PFSK-1 (cell line): ENCODE data around the gene RTP5.

Source experiments
- FOXP2 ChIP-seq: optimal IDR thresholded peaks from 2 replicates; pipeline ENCODE3; 2011; ENCODE audit warnings: borderline replicate concordance, control low read depth, inconsistent platforms; ENCODE audit not compliant: insufficient read depth; ENCODE audit errors: extremely low read length, extremely low read depth
- POLR2AphosphoS5 ChIP-seq: IDR thresholded peaks from 2 replicates; pipeline ENCODE4 v1.6.1; 2012; ENCODE audit warnings: low read depth, mild to moderate bottlenecking, control low read depth, low read length, moderate library complexity
- SIN3A ChIP-seq: IDR thresholded peaks from 2 replicates; pipeline ENCODE4 v1.6.1; 2012; ENCODE audit warnings: mild to moderate bottlenecking, low read length, moderate library complexity, borderline replicate concordance; ENCODE audit not compliant: insufficient read depth
- TAF1 ChIP-seq: IDR thresholded peaks from 2 replicates; pipeline ENCODE4 v1.6.1; 2012; ENCODE audit warnings: low read length, control low read depth, borderline replicate concordance; ENCODE audit not compliant: insufficient read depth
- TF ChIP-seq, protein P1 (sequence below), 2 experiments: IDR thresholded peaks; 2 replicates each; pipeline versions ENCODE4 v1.6.1 to v1.8.0; 2011 to 2012; ENCODE audit warnings: low read depth in 2 of 2, low read length in 2 of 2, control low read depth in 1 of 2, inconsistent platforms in 1 of 2, mild to moderate bottlenecking in 1 of 2, moderate library complexity in 1 of 2; ENCODE audit not compliant: insufficient read depth in 1 of 2

RTP5 gene

DNA sequence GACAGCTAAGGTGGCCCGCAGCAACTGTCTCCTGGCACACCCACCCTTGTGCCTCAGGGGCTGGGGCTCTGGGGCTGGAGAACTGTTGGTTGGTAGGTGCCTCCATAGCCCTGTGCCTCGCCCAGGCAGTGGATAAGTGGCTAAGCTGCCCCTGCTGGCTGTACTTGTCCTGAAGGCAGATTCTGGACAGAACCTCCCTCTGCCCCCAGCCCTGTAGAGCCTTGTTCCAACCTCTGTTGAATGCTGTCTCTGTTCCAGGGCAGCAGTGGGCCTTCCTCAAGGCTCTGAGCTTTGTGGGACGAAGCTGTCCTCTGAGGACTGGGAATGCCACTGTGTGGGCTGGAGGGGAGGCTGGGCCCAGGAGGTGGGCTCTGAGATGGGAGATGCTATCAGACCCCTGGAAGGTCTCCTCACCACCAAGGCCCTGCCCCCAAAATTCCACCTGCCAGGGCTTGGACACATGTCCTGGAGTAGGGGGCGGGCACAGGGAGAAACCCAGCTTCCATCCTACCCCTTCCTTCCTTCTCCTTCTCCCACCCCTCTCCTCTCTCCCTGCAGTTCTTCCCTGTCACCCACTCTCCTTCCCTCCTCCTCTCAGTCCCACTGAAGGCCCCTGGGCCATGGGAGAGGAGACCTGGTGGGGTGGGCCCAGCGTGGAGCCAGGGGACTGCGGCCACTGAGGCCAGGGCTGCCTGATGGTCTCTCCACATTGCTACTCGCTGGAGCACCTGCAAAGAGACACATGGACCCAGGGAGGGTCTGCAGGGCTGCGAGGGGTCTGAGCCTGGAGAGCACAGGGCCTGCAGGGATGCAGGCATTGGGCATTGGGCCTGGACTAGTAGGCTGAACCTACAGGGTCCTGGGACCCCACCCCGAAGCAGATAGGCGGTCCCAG is 9.1 kb upstream of the RTP5 start:
- TF ChIP-seq SIN3A (no peak), POLR2AphosphoS5 (no peak), TAF1 (no peak), FOXP2 (no peak)
- TF ChIP-seq, protein P1, sequence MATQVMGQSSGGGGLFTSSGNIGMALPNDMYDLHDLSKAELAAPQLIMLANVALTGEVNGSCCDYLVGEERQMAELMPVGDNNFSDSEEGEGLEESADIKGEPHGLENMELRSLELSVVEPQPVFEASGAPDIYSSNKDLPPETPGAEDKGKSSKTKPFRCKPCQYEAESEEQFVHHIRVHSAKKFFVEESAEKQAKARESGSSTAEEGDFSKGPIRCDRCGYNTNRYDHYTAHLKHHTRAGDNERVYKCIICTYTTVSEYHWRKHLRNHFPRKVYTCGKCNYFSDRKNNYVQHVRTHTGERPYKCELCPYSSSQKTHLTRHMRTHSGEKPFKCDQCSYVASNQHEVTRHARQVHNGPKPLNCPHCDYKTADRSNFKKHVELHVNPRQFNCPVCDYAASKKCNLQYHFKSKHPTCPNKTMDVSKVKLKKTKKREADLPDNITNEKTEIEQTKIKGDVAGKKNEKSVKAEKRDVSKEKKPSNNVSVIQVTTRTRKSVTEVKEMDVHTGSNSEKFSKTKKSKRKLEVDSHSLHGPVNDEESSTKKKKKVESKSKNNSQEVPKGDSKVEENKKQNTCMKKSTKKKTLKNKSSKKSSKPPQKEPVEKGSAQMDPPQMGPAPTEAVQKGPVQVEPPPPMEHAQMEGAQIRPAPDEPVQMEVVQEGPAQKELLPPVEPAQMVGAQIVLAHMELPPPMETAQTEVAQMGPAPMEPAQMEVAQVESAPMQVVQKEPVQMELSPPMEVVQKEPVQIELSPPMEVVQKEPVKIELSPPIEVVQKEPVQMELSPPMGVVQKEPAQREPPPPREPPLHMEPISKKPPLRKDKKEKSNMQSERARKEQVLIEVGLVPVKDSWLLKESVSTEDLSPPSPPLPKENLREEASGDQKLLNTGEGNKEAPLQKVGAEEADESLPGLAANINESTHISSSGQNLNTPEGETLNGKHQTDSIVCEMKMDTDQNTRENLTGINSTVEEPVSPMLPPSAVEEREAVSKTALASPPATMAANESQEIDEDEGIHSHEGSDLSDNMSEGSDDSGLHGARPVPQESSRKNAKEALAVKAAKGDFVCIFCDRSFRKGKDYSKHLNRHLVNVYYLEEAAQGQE (IDR thresholded peaks at IDR 0.05; ENCODE audit: insufficient read depth in 1 of 2, low read depth in 2 of 2, low read length in 2 of 2): no peak

DNA sequence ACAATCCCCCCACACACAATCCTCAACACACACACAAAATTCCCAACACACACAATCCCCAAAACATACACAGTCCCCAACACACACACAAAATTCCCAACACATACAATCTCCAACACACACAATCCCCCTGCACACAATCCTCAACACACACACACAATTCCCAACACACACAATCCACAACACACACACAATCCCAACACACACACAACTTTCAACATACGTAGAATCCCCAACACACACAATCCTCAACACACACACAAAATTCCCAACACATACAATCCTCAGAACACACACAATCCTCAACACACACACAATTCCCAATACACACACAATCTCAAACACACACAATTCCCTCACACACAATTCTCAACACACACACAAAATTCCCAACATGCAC is 8.3 kb upstream of the RTP5 start:
- TF ChIP-seq FOXP2 (no peak), SIN3A (no peak), TAF1 (no peak), POLR2AphosphoS5 (no peak)
- TF ChIP-seq, protein P1 (IDR thresholded peaks at IDR 0.05; ENCODE audit: insufficient read depth in 1 of 2, low read depth in 2 of 2, low read length in 2 of 2): no peak

DNA sequence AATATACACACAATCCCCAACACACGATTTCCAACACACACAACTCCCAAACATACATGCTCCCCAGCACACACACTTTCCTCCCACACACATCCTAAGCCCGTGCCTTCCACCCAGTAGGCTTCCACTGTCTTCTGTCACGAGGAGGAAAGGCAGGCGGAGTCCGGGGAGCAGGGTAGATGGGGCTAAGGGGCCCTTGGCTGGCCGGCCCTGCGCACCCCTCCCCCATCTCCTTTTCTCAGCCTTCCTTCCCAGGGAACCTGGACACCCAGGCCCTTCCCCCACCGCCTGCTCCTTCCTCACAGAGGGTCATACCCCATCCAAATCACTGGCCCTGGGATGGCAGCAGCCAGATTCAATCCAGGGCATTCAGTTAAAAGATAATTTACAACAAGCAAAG is 7.4 kb upstream of the RTP5 start:
- TF ChIP-seq, protein P1 (IDR thresholded peaks at IDR 0.05; ENCODE audit: insufficient read depth in 1 of 2, low read depth in 2 of 2, low read length in 2 of 2): no peak
- TF ChIP-seq TAF1 (no peak), SIN3A (no peak), POLR2AphosphoS5 (no peak), FOXP2 (no peak)

DNA sequence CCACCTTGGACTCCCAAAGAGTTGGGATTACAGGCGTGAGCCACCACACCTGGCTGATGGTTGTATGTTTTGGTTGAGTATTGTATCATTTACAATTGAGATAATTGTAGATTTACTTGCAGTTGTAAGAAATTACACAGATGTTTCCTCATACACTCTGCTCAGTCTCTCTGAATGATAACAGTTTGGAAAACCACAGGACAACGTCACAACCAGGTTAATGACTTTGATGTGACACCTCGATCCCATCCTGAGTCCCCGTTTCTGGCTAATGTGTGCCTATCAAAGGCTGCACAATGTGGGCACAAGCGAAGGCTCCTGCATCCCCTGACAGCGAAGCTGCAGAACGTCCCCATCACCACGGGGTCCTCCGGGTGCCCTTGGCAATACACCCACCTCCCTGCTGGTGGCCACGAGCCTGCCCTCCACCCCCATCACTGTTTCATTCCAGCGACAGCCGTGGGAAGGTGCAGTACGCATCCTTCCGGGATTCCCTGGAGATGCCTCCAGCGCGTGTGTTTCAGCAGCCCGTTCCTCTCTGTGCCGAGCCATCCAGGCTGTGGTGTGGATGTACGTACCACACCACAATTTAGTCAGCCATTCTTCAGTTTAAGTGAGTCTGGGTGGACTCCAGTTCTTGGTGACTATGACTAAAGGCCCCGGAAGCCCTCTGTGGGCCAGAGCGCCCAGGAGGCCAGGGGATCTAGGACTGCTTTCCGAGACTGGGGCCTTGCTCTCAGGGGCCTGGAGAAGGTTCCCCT is 6.6 kb upstream of the RTP5 start:
- no peak for TF ChIP-seq TAF1
- TF ChIP-seq FOXP2: no peak
- TF ChIP-seq, protein P1 (IDR thresholded peaks at IDR 0.05; ENCODE audit: insufficient read depth in 1 of 2, low read depth in 2 of 2, low read length in 2 of 2): no peak
